Trophoblast cell (in vitro differentiated cells and primary cell): ENCODE measurements around the gene PAX5.
A peak's percentile ranks its signal among the peaks of the same experiment; 100 is the strongest.

Experiments used
- DNase-seq, 2 donors: peaks; one replicate each; pipeline ENCODE4 v3.0.0-alpha.2; 2016
- H2AFZ ChIP-seq: 2 replicates; pipeline ENCODE4 v1.6.1; 2013; ENCODE audit warnings: low read length, moderate library complexity, mild to moderate bottlenecking; ENCODE audit not compliant: insufficient read depth, poor library complexity
- H2AK5ac ChIP-seq: 2 replicates; pipeline ENCODE4 v1.6.1; 2013; ENCODE audit warnings: mild to moderate bottlenecking, low read length
- H2BK120ac ChIP-seq: 2 replicates; pipeline ENCODE4 v1.6.1; 2013; ENCODE audit warnings: low read length, mild to moderate bottlenecking, moderate library complexity; ENCODE audit not compliant: insufficient read depth, poor library complexity
- H2BK12ac ChIP-seq: 2 replicates; pipeline ENCODE4 v1.6.1; 2013; ENCODE audit warnings: mild to moderate bottlenecking, low read length, moderate library complexity
- H2BK5ac ChIP-seq: 2 replicates; pipeline ENCODE4 v1.6.1; 2013; ENCODE audit warnings: low read length, low read depth, moderate library complexity, mild to moderate bottlenecking; ENCODE audit not compliant: poor library complexity
- H3K14ac ChIP-seq: 2 replicates; pipeline ENCODE4 v1.6.1; 2013; ENCODE audit warnings: mild to moderate bottlenecking, low read length
- H3K18ac ChIP-seq: 2 replicates; pipeline ENCODE4 v1.6.1; 2013; ENCODE audit warnings: mild to moderate bottlenecking, low read length
- H3K23ac ChIP-seq: 2 replicates; pipeline ENCODE4 v1.6.1; 2013; ENCODE audit warnings: low read length
- H3K27ac ChIP-seq: 2 replicates; pipeline ENCODE4 v1.5.1; 2013; ENCODE audit warnings: low read depth, mild to moderate bottlenecking, inconsistent platforms, low read length, moderate library complexity
- H3K27me3 ChIP-seq: 2 replicates; pipeline ENCODE4 v1.6.1; 2013; ENCODE audit warnings: inconsistent platforms, mild to moderate bottlenecking, low read length, moderate library complexity; ENCODE audit not compliant: insufficient read depth
- H3K36me3 ChIP-seq, 2 experiments: 1 replicate in 1 of 2; 2 replicates in 1 of 2; pipeline ENCODE4 v1.6.1; 2013; ENCODE audit warnings: low read length in 2 of 2, mild to moderate bottlenecking in 2 of 2, moderate library complexity in 1 of 2; ENCODE audit not compliant: insufficient read depth in 2 of 2, control insufficient read depth in 1 of 2
- H3K4ac ChIP-seq: 2 replicates; pipeline ENCODE4 v1.6.1; 2013; ENCODE audit warnings: low read depth, mild to moderate bottlenecking, low read length, moderate library complexity
- H3K4me1 ChIP-seq, 2 experiments: 1 replicate in 1 of 2; 2 replicates in 1 of 2; pipeline ENCODE4 v1.6.1; 2013; ENCODE audit warnings: low read length in 2 of 2, mild to moderate bottlenecking in 2 of 2, moderate library complexity in 1 of 2; ENCODE audit not compliant: insufficient read depth in 2 of 2, control insufficient read depth in 1 of 2
- H3K4me2 ChIP-seq: 2 replicates; pipeline ENCODE4 v1.6.1; 2013; ENCODE audit warnings: inconsistent platforms, mild to moderate bottlenecking, low read length, moderate library complexity
- H3K4me3 ChIP-seq: 2 replicates; pipeline ENCODE4 v1.5.1; 2013; ENCODE audit warnings: mild to moderate bottlenecking, low read depth, low read length, inconsistent platforms
- H3K79me1 ChIP-seq: one replicate; pipeline ENCODE4 v1.6.1; 2013; ENCODE audit warnings: low read length
- H3K79me2 ChIP-seq: 2 replicates; pipeline ENCODE4 v1.6.1; 2013; ENCODE audit warnings: low read length, mild to moderate bottlenecking; ENCODE audit not compliant: control insufficient read depth, insufficient read depth, poor library complexity
- H3K9ac ChIP-seq: 2 replicates; pipeline ENCODE4 v1.6.1; 2013; ENCODE audit warnings: mild to moderate bottlenecking, low read length
- H3K9me3 ChIP-seq: 2 replicates; pipeline ENCODE4 v1.6.1; 2013; ENCODE audit warnings: low read depth, mild to moderate bottlenecking, control low read depth, inconsistent platforms, low read length; ENCODE audit not compliant: insufficient read depth
- H4K12ac ChIP-seq: 2 replicates; pipeline ENCODE4 v1.6.1; 2013; ENCODE audit warnings: low read depth, mild to moderate bottlenecking, low read length, moderate library complexity
- H4K8ac ChIP-seq: 2 replicates; pipeline ENCODE4 v1.6.1; 2013; ENCODE audit warnings: low read depth, mild to moderate bottlenecking, low read length, moderate library complexity
- H4K91ac ChIP-seq: one replicate; pipeline ENCODE4 v1.6.1; 2013; ENCODE audit warnings: low read depth, mild to moderate bottlenecking, low read length, moderate library complexity
- WGBS: extraction: QIAGEN DNeasy Blood & Tissue Kit; methylation state at CpG from one replicate; pipeline ENCODE4 v1.1.7; 2013; ENCODE audit warnings: missing lambda C conversion rate; ENCODE audit not compliant: insufficient read length, insufficient coverage; ENCODE audit errors: extremely low coverage; 5-methylcytosine and 5-hydroxymethylcytosine counted together

Gene PAX5

DNA sequence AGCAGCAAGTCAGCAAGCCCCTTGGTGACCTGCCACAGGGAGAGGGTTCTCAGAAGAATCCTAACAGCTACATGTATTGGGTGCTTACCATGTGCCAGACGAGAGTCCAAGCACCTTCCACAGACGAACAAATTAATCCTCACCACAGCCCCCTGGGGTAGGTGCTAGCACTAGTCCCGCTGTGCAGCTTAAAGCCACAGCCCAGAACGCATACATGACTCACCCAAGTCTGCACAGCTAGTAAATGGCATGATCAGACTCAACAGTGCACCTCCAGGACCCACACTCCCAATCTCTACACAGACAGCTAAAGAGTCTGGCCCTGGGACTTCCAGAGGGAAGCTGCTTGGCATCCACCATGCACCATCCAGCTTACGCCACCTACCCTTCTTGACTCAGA, 111.5 kb downstream of the PAX5 start:
- H3K23ac ChIP-seq, result no peak overlapping the region
- WGBS, result no CpG with 5 or more reads among the region's 5 CpGs
- no peak overlapping the region for H2BK5ac ChIP-seq

DNA sequence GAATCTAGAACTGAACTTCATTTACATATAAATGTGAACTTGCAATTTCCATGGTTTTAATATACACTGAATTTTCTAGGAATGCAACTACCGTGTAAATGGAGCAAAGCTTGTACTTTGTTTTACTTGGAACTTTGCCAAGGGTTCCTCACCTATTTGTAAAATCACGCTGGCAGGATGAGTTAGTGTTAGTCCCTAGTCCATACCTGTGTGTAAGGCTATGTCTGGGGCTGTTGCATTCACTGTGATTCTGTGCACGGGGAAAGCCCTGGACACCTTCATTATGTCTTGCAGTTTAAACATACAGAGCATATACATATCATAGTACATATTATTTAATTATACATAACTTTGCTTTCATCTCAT, 119.9 kb downstream of the PAX5 start:
- no CpG with 5 or more reads among the region's 3 CpGs for whole genome bisulfite sequencing
- no peak for DNase-seq
- H3K4me2 ChIP-seq, result no peak overlapping the region

More for the DNA sequence above, 111.5 kb downstream of the PAX5 start:
- no peak overlapping the region for H3K27ac ChIP-seq
- no peaks in the 10 kb centered on the region for H3K4me1 ChIP-seq
- H4K91ac ChIP-seq, result no peak overlapping the region
- peaks cover 2% of the 10 kb centered on the region for H3K9me3 ChIP-seq
- no peak overlapping the region for H2AFZ ChIP-seq
- no peak for DNase-seq
- H3K9ac ChIP-seq, result no peak overlapping the region
- no peaks in the 10 kb centered on the region for H3K79me2 ChIP-seq
- no peak overlapping the region for H3K18ac ChIP-seq
- H3K27me3 ChIP-seq, result no peaks in the 10 kb centered on the region
- H3K14ac ChIP-seq, result no peak overlapping the region
- no peaks in the 10 kb centered on the region for H3K79me1 ChIP-seq
- H4K12ac ChIP-seq, result no peak overlapping the region
- H4K8ac ChIP-seq, result no peak overlapping the region
- no peak overlapping the region for H2BK12ac ChIP-seq
- H2BK120ac ChIP-seq, result no peak overlapping the region
- H3K4me3 ChIP-seq, result peak overlapping the region; percentile 12
- H3K4ac ChIP-seq, result no peak overlapping the region
- no peak overlapping the region for H2AK5ac ChIP-seq
- no peaks in the 10 kb centered on the region for H3K36me3 ChIP-seq
- no peak overlapping the region for H3K4me2 ChIP-seq

DNA sequence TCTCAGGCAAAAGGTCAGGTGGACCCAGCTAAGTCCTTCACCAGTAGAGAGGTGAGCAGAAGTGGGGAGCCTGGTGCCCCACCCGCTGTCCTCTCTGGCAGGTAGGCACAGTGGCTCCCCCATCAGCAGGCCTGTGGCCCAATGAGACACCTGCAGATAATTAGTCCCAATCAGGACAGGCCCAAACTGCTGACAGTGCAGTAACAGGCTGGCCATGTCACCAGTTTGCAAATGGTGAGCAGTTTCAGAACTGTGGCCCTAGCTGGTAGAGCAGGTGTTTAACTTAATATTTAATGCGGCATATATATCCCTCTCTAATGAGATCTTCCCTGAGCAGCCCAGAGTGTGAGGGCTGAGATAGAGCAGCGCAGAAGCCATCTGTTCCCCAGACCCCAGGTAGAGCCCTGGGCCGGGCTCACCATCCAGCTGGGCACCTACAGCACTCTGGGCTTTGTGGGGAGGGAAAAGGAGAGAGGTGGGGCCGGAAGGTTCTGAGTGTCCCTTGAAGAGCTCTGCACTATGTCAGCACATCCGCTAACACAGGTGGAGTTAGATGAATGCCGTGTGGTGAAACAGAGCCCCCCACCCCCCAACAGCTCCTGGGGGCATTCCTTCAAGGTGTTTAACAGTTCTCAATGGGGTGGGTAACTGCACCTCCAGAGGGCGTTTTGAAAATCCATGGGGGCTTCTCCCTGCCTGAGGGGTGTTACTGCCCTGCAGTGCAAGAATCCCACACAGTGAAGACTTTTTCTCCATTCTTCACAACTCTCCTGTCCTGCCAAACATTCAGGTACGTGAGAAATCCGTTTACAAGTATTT, 120.5 kb downstream of the PAX5 start:
- Histone ChIP-seq H4K12ac (no peak overlapping the region), H3K79me2 (no peaks in the 10 kb centered on the region), H2AFZ (no peak overlapping the region), H3K4me2 (no peak overlapping the region), H3K9ac (no peak overlapping the region), H3K18ac (no peak overlapping the region), H3K14ac (no peak overlapping the region), H4K91ac (no peak overlapping the region), H2BK120ac (no peak overlapping the region), H3K4me3 (no peak overlapping the region), H3K4ac (no peak overlapping the region), H3K79me1 (no peaks in the 10 kb centered on the region), H2BK5ac (no peak overlapping the region), H2AK5ac (no peak overlapping the region), H3K9me3 (no peaks in the 10 kb centered on the region), H4K8ac (no peak overlapping the region), H3K27me3 (no peaks in the 10 kb centered on the region), H3K23ac (no peak overlapping the region), H3K27ac (no peak overlapping the region), H3K4me1 (no peaks in the 10 kb centered on the region), H2BK12ac (no peak overlapping the region), H3K36me3 (no peaks in the 10 kb centered on the region)
- no CpG with 5 or more reads among the region's 10 CpGs for WGBS
- DNase-seq, result no peak

More for the DNA sequence above, 119.9 kb downstream of the PAX5 start:
- Histone ChIP-seq H3K36me3 (no peaks in the 10 kb centered on the region), H3K9me3 (no peaks in the 10 kb centered on the region), H4K8ac (no peak overlapping the region), H2BK12ac (no peak overlapping the region), H3K4me1 (no peaks in the 10 kb centered on the region), H2AFZ (no peak overlapping the region), H3K23ac (no peak overlapping the region), H3K4me3 (no peak overlapping the region), H2BK120ac (no peak overlapping the region), H4K91ac (no peak overlapping the region), H2AK5ac (no peak overlapping the region), H3K14ac (no peak overlapping the region), H3K9ac (no peak overlapping the region), H4K12ac (no peak overlapping the region), H3K79me2 (no peaks in the 10 kb centered on the region), H3K27ac (no peak overlapping the region), H3K4ac (no peak overlapping the region), H3K79me1 (no peaks in the 10 kb centered on the region), H3K18ac (no peak overlapping the region), H2BK5ac (no peak overlapping the region), H3K27me3 (no peaks in the 10 kb centered on the region)

DNA sequence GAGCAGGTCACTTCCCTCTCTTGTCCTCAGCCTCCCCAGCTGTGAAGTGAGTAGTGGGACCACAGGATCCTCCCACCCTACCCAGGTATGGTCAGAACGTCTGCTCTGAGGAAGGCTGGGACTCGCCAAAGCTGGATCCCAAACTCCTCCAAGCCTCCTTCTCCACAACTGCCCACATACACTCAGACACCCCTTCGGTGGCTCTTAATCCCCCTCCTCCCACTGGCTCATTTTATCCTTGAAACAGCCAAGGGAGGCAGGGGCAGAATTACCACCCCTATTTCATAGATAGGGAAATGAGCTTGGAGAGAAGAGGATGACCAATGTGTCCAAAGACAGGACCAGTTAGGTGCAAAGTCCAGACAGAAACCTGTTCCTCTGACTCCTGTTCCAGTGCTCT, 121.4 kb downstream of the PAX5 start:
- Histone ChIP-seq H4K91ac (no peak overlapping the region), H3K4me2 (no peak overlapping the region), H2AK5ac (no peak overlapping the region), H3K9me3 (no peaks in the 10 kb centered on the region), H2BK120ac (no peak overlapping the region), H3K27ac (no peak overlapping the region), H2AFZ (no peak overlapping the region), H3K36me3 (no peaks in the 10 kb centered on the region), H3K9ac (no peak overlapping the region), H2BK12ac (no peak overlapping the region), H3K4ac (no peak overlapping the region), H4K12ac (no peak overlapping the region), H3K14ac (no peak overlapping the region), H3K18ac (no peak overlapping the region), H3K4me1 (no peaks in the 10 kb centered on the region), H3K23ac (no peak overlapping the region), H3K4me3 (no peak overlapping the region), H4K8ac (no peak overlapping the region), H3K27me3 (no peaks in the 10 kb centered on the region), H3K79me2 (no peaks in the 10 kb centered on the region), H2BK5ac (no peak overlapping the region), H3K79me1 (no peaks in the 10 kb centered on the region)
- no CpG with 5 or more reads among the region's 3 CpGs for WGBS
- no peak for DNase-seq
